ENCODE data around the gene UBL7.

GRCh38 chr15:74398183-74398582, 62.8 kb downstream of the UBL7 start:
- TF ChIP-seq, protein P1, sequence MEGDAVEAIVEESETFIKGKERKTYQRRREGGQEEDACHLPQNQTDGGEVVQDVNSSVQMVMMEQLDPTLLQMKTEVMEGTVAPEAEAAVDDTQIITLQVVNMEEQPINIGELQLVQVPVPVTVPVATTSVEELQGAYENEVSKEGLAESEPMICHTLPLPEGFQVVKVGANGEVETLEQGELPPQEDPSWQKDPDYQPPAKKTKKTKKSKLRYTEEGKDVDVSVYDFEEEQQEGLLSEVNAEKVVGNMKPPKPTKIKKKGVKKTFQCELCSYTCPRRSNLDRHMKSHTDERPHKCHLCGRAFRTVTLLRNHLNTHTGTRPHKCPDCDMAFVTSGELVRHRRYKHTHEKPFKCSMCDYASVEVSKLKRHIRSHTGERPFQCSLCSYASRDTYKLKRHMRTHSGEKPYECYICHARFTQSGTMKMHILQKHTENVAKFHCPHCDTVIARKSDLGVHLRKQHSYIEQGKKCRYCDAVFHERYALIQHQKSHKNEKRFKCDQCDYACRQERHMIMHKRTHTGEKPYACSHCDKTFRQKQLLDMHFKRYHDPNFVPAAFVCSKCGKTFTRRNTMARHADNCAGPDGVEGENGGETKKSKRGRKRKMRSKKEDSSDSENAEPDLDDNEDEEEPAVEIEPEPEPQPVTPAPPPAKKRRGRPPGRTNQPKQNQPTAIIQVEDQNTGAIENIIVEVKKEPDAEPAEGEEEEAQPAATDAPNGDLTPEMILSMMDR (conservative IDR thresholded peaks at IDR 0.05; ENCODE audit: low read length): no peak
- no peak for TF ChIP-seq EZH2phosphoT487 (IDR thresholded peaks at IDR 0.05; ENCODE audit: borderline replicate concordance, low read depth, low read length)
